H1 (cell line): Measurements from ENCODE around the gene CLDN7. TPM values are rescaled to one million over a fixed set of nuclear protein-coding genes. Genes with fewer than 3 reads are reported as not detected.

ENCODE experiments used
- CREB1 ChIP-seq: IDR thresholded peaks from 2 replicates; pipeline ENCODE4 v1.6.1; 2012; ENCODE audit warnings: inconsistent platforms
- HDAC6 ChIP-seq: IDR thresholded peaks from one replicate; pipeline ENCODE4 v1.7.1; 2012; ENCODE audit warnings: low read depth, mild to moderate bottlenecking, inconsistent platforms, low read length, moderate library complexity
- NANOG ChIP-seq: IDR thresholded peaks from 2 replicates; pipeline ENCODE4 v1.6.1; 2011; ENCODE audit warnings: low read length, low read depth, mild to moderate bottlenecking, inconsistent platforms; ENCODE audit not compliant: insufficient read depth, poor library complexity, severe bottlenecking
- POLR2A ChIP-seq, 2 experiments: IDR thresholded peaks; 1 replicate in 1 of 2; 2 replicates in 1 of 2; pipeline ENCODE4 v1.6.1; 2011; ENCODE audit warnings: low read depth in 2 of 2, low read length in 2 of 2, mild to moderate bottlenecking in 2 of 2; ENCODE audit errors: control extremely low read depth in 1 of 2
- SIX5 ChIP-seq: IDR thresholded peaks from 2 replicates; pipeline ENCODE4 v1.6.1; 2011; ENCODE audit warnings: mild to moderate bottlenecking, low read depth, low read length
- SP1 ChIP-seq: IDR thresholded peaks from 2 replicates; pipeline ENCODE4 v1.6.1; 2011; ENCODE audit warnings: low read depth, low read length
- TAF7 ChIP-seq: optimal IDR thresholded peaks from 2 replicates; pipeline ENCODE3; 2011; ENCODE audit warnings: low read depth, mild to moderate bottlenecking, inconsistent platforms, low read length, moderate library complexity, borderline replicate concordance
- polyA plus RNA-seq, 7 experiments: library from polyadenylated mRNA; depleted of rRNA in 3 of 7; stranded (reverse) in 5 of 7; unstranded in 2 of 7; fragments of >200 nt in 5 of 7; fragments of 200-250 nt in 2 of 7; gene quantifications; 1 replicate in 5 of 7; 2 replicates in 1 of 7; 4 replicates in 1 of 7; pipeline versions ENCODE4 v1.2.1 to v1.2.3, GENCODE V29; 2011 to 2013; ENCODE audit warnings: missing spikeins in 2 of 7, mixed read lengths in 2 of 7
- total RNA-seq: library from RNA; stranded (reverse); fragmentation: NEBNext Ultra II Directional; extraction: Animal tissue kit (Norgen Biotek cat#: 25700); gene quantifications from 2 replicates; pipeline ENCODE4 v1.2.1, GENCODE V29; 2021
- TF ChIP-seq, protein P1 (sequence below): fragments of 300-600 bp; sonication (generic); IDR thresholded peaks from 2 replicates; pipeline ENCODE4 v1.7.1; 2012; ENCODE audit warnings: low read length, moderate library complexity, mild to moderate bottlenecking, inconsistent platforms; ENCODE audit not compliant: insufficient replicate concordance
- TF ChIP-seq, protein P2 (sequence below): IDR thresholded peaks from 2 replicates; pipeline ENCODE4 v1.6.1; 2012; ENCODE audit warnings: inconsistent platforms

Gene CLDN7
- total and polyA plus RNA-seq, 2 of the 8 experiments (the other 6 are each of a cell fraction or from before 2014, with no cell fraction given) = 118 to 119 TPM

DNA sequence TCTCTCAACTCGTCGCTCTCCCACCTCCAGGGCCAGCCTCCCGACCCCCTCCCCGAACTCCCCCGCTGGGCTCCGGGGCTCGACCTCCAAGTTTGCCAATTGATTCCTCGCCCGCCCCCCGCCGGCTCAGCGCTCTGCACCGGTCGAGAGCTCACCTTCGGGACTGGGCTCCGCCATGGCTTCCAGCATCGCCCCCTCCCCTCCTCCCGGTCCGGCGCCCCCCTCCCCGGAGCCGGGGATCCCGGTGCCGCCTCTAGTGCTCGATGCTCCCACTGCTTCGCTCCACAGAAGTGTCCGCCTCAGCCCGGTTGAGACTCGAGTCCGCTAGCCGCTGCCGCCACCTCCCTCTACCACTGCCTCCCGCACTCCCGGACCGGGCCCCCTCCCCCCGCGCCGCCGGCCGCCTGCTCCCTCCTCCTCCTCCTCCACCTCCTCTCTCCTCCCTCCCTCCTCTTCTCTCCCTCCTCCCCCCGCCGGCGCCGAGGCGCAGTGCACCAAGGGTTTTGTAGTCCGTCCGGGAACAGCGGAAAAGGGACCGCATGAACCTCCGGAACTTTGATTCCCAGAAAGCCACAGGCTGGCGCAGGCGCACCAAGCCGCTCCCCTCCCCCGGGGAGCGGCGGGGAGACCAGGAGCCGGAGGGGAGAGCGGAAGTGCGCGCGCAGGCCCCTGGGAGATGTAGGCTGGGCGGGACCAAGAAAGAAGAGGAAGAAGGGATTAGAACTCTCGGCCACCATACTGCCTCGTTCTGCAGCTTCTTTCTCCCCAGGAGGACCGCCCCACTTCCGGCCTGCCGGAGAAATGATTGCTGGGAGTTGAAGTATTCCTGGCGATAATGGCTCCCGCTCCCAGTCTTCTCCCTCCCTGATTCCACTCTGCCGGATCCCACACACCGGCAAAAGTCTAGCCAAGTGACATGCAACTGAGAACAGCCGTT, 22.9 kb downstream of the CLDN7 start, which contains the start of gene PHF23 (continued):
- TF ChIP-seq, protein P1, sequence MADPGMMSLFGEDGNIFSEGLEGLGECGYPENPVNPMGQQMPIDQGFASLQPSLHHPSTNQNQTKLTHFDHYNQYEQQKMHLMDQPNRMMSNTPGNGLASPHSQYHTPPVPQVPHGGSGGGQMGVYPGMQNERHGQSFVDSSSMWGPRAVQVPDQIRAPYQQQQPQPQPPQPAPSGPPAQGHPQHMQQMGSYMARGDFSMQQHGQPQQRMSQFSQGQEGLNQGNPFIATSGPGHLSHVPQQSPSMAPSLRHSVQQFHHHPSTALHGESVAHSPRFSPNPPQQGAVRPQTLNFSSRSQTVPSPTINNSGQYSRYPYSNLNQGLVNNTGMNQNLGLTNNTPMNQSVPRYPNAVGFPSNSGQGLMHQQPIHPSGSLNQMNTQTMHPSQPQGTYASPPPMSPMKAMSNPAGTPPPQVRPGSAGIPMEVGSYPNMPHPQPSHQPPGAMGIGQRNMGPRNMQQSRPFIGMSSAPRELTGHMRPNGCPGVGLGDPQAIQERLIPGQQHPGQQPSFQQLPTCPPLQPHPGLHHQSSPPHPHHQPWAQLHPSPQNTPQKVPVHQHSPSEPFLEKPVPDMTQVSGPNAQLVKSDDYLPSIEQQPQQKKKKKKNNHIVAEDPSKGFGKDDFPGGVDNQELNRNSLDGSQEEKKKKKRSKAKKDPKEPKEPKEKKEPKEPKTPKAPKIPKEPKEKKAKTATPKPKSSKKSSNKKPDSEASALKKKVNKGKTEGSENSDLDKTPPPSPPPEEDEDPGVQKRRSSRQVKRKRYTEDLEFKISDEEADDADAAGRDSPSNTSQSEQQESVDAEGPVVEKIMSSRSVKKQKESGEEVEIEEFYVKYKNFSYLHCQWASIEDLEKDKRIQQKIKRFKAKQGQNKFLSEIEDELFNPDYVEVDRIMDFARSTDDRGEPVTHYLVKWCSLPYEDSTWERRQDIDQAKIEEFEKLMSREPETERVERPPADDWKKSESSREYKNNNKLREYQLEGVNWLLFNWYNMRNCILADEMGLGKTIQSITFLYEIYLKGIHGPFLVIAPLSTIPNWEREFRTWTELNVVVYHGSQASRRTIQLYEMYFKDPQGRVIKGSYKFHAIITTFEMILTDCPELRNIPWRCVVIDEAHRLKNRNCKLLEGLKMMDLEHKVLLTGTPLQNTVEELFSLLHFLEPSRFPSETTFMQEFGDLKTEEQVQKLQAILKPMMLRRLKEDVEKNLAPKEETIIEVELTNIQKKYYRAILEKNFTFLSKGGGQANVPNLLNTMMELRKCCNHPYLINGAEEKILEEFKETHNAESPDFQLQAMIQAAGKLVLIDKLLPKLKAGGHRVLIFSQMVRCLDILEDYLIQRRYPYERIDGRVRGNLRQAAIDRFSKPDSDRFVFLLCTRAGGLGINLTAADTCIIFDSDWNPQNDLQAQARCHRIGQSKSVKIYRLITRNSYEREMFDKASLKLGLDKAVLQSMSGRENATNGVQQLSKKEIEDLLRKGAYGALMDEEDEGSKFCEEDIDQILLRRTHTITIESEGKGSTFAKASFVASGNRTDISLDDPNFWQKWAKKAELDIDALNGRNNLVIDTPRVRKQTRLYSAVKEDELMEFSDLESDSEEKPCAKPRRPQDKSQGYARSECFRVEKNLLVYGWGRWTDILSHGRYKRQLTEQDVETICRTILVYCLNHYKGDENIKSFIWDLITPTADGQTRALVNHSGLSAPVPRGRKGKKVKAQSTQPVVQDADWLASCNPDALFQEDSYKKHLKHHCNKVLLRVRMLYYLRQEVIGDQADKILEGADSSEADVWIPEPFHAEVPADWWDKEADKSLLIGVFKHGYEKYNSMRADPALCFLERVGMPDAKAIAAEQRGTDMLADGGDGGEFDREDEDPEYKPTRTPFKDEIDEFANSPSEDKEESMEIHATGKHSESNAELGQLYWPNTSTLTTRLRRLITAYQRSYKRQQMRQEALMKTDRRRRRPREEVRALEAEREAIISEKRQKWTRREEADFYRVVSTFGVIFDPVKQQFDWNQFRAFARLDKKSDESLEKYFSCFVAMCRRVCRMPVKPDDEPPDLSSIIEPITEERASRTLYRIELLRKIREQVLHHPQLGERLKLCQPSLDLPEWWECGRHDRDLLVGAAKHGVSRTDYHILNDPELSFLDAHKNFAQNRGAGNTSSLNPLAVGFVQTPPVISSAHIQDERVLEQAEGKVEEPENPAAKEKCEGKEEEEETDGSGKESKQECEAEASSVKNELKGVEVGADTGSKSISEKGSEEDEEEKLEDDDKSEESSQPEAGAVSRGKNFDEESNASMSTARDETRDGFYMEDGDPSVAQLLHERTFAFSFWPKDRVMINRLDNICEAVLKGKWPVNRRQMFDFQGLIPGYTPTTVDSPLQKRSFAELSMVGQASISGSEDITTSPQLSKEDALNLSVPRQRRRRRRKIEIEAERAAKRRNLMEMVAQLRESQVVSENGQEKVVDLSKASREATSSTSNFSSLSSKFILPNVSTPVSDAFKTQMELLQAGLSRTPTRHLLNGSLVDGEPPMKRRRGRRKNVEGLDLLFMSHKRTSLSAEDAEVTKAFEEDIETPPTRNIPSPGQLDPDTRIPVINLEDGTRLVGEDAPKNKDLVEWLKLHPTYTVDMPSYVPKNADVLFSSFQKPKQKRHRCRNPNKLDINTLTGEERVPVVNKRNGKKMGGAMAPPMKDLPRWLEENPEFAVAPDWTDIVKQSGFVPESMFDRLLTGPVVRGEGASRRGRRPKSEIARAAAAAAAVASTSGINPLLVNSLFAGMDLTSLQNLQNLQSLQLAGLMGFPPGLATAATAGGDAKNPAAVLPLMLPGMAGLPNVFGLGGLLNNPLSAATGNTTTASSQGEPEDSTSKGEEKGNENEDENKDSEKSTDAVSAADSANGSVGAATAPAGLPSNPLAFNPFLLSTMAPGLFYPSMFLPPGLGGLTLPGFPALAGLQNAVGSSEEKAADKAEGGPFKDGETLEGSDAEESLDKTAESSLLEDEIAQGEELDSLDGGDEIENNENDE = no peak
- peak; percentile 24 for TF ChIP-seq TAF7
- peak; percentile 83 for TF ChIP-seq SIX5
- peak; percentile 27 to 36; a peak in 1 of 3 replicates for TF ChIP-seq POLR2A (IDR thresholded peaks at IDR 0.05; ENCODE audit: control extremely low read depth in 1 of 2, low read depth in 2 of 2, low read length in 2 of 2)
- TF ChIP-seq, protein P2, sequence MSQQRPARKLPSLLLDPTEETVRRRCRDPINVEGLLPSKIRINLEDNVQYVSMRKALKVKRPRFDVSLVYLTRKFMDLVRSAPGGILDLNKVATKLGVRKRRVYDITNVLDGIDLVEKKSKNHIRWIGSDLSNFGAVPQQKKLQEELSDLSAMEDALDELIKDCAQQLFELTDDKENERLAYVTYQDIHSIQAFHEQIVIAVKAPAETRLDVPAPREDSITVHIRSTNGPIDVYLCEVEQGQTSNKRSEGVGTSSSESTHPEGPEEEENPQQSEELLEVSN = no peak
- TF ChIP-seq NANOG = no peak
- TF ChIP-seq HDAC6 = no peak
- peak; percentile 70 for TF ChIP-seq SP1
- peak; percentile 58; the same call in 1 of the 2 replicates for TF ChIP-seq CREB1
